ENCODE data around the gene MTSS2.

The MTSS2 gene

GRCh38 chr16:70715055-70715858 lies 29.4 kb upstream of the MTSS2 start:
- peak; percentile 70 to 73 for DNase-seq (ENCODE audit: low read depth in 2 of 2)

DNA sequence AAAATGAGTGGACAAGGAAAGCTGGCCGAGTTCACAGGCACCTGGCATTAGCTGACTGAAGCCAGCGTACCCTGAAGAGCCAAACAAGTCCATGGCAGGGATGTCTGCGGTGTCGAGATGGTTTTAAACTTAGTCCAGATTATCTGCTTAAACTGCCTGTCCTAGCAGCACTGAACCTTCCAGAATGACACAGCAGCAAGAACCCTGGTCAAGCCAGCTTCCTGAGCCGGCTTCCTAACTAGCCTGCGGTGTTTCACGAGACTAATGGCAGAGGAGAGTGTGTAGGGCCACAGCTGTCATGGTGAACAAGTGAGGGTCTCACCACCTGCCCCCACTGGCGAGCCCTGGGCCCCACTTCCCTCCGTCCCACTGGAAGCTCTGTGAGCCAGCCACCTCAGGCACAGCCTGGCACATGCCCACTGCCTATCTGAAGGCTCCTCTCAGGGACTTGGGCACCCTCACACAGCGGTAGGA lies 28.8 kb upstream of the MTSS2 start:
- DNase-seq (ENCODE audit: low read depth in 2 of 2): no peak

DNA sequence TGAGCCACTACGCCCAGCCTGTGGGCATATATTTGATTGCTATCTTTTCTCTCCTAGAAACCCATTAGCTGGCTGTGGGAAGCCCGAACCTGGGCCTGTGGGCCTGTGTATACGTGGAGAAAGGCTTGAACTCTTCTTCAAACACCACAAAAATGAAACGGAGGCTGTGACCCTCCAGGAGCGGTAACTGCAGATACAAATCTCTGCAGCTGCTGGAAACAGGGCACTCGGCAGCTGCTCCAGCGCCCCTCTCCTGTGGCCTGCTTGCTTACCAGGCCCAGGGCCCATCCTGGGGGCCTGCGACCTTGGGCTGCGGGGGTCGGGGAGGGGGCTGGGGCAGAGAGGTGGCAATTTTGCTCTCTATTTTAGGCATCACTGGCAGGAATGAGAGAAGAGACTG lies 28.0 kb upstream of the MTSS2 start:
- DNase-seq (ENCODE audit: low read depth in 2 of 2): no peak

- DNase-seq (ENCODE audit: low read depth in 2 of 2): no peak
Measured at GRCh38 chr16:70713342-70713741, 27.5 kb upstream of the MTSS2 start.

- DNase-seq (ENCODE audit: low read depth in 2 of 2): no peak
Measured at GRCh38 chr16:70712942-70713341, 27.1 kb upstream of the MTSS2 start.

GRCh38 chr16:70712359-70712758 lies 26.5 kb upstream of the MTSS2 start:
- no peak for DNase-seq (ENCODE audit: low read depth in 2 of 2)

- no peak for DNase-seq (ENCODE audit: low read depth in 2 of 2)
Measured at GRCh38 chr16:70711211-70712031, 25.6 kb upstream of the MTSS2 start.

DNA sequence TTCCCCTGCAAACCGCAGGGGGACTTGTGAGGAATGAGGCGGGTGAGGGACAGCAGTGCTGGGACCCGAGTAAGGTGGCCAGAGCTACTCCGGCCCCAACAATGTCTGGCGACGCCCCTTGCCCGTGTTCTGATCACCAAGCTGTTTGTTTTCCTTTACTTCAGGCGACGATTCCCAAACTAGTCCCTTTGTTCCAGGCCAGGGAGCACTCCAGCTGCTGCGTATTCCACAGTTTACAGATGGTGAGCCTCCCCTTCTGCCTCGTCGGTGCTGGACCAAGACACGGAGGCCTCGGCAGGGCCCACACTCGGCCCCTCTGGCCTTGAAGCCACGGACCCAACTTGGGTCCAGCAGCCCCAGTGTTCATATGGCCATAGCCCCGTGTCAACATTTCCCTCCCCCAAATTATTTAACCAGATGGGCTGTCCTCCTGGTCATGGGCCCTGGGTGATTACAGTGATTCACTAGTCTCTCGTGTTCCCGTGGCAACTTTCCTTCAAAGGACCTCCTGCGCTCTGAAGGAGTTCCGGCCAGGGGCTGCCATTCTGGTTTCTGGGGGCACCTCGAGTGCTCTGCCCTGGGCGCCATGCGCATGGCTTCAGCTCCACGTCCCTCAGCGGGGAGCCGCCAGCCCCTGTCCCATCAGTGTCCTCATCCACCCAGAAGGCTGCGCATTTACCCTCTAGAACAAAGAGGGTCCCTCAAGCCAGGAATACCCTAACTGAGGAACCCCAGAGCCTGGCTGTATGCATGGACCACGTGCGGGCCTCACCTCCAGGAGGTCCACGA lies 24.8 kb upstream of the MTSS2 start:
- no peak for DNase-seq (ENCODE audit: low read depth in 2 of 2)

DNA sequence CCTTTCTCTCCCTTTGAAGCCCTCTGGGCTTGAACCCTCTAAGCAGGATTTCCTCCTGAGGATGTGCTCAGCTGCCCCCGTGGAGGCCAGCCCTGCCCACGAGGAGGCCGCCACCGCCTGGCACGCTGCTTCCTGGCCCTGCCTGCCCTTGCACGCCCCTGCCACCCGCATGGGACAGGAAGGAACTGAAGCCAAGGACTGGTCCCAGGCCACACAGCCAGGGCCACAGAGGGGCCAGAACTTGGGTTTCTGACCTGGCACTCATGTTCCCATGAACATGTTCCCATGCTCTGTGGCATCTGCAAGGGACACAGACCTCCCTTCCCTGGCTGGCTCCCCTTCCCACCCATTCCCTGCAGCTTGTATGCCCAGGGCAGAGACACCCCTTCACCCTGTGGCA lies 24.1 kb upstream of the MTSS2 start:
- no peak for DNase-seq (ENCODE audit: low read depth in 2 of 2)

GRCh38 chr16:70709457-70709856 lies 23.6 kb upstream of the MTSS2 start:
- no peak for DNase-seq (ENCODE audit: low read depth in 2 of 2)

DNA sequence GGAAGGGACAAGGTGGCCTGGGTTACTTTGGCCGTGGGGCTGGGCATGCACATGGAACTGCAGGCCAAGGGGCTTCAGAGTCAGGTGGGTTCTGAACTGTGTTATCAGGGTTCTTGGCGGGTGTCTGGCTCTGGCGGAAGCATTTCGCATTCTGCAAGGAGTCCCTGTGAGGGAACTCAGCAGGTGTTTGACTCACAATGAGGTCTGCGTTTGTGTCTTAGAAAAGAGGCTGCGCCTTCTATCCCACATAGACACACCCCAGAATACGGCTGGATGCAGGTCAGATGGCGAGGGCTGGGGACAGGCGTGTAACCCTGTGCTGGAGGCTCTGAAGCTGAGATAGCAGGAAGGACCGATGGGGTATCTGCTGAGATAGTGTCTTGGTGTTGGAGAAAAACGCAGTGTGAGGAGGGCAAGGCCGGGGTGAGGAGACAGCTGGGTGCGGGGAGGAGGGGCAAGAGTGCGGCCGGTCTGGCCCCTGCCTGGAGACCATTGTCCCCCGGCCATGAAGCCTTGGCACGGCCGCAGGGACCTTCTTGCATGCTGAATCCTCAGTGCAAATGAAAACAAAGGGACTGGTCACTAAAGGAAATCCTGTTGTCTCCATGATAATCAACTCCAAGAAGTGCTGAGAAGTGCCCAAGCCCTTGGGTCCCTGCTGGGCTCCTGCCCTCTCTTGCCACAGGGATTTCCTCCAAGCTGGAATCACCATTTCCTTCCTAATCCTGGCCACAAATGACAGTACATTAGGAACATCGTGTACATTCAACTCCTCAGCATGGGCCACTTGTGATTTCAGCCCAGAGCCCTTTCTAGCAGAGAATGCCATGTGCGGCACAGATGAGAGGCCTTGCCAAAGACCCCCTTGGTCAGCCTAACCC lies 22.8 kb upstream of the MTSS2 start:
- no peak for DNase-seq (ENCODE audit: low read depth in 2 of 2)

DNA sequence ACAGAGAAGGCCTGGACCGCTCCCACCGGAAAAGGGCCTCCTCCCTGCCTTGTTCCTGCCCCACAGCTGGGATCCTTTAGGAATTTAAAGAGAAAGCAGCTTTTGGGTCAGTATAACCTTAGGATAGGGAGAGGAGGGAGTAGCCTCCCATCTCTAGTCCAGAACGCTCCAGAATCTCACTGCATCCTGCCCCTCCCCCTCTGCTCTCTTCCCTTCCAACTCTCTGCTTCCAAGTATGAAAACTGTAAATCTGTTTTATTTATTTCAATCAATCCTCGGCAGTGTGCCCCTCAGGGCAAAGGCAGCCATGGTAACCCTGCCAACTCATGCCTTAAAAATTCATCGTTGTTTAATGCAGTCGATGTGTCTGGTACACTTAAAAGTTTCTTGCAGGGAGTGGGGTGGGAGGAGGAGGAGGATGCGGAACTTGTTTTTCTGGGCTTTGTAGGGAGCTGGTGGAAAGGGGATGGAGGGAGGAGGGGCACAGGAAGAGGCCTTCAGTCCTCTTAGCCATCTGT lies 21.2 kb upstream of the MTSS2 start:
- peak; percentile 65 to 70 for DNase-seq (ENCODE audit: low read depth in 2 of 2)

- DNase-seq (ENCODE audit: low read depth in 2 of 2): no peak
Measured at GRCh38 chr16:70705056-70705455, 19.2 kb upstream of the MTSS2 start.

DNA sequence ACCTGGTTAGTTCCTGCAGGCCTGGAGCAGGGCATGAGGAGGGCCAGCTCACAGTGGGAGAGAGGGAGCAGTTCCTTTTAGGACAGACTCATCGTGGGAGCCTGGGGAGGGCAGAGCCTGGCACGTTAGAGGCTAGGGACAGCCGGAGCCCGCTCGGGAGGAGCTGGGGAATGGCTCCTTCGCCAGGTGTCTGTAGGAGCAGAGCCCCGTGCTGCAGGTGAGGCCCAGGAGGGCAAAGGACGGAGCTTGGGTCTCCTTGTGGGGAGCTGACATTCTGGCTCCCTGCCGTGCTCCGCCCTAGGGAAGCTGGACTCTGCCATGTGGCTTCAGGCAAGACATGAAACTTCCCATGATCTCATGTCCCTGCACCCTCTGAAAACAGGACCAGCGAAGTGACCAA lies 18.7 kb upstream of the MTSS2 start:
- no peak for DNase-seq (ENCODE audit: low read depth in 2 of 2)

- no peak for DNase-seq (ENCODE audit: low read depth in 2 of 2)
Measured at GRCh38 chr16:70703835-70704381, 18.1 kb upstream of the MTSS2 start.

DNA sequence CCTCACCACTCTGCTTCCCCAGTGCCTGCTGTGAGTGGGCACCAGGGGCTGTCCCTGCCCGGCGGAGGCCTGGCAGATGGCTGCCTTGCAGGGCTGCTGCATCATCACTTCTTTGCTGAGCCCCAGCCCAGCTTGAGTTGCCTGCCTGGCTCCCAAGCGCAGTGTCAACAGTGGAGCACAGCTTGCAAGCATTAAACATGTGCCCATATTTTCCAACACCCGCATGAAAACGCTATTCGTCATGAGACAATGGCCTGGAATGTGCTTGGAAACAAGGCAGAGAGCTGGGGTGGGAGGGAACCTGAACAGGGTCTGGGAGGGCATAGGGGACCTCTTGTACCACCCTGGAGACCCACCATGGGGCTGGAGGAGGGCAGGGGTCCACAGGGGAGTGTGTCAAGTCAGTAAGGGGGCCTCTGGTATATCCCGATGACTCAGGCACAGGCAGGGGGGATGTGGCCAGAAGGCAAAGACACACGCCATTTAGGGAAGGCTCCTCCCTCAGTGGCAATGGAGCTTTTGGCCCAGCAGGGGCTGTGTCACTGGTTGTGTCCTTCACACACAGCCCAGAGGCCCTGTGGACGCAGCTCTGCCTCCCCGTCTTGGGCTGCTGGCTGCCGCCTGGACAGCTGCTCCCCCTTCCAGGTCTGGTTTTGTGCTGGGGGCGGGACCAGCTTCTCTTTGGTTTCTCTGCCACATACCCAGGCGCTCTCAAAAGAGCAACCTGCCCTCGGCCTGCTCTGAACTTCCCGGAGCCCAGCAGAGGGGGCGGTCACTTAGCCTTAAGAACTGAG lies 17.4 kb upstream of the MTSS2 start:
- peak; percentile 71 to 74 for DNase-seq (ENCODE audit: low read depth in 2 of 2)

- no peak for DNase-seq (ENCODE audit: low read depth in 2 of 2)
Measured at GRCh38 chr16:70702624-70703023, 16.8 kb upstream of the MTSS2 start.

- DNase-seq (ENCODE audit: low read depth in 2 of 2): no peak
Measured at GRCh38 chr16:70701998-70702397, 16.1 kb upstream of the MTSS2 start.

DNA sequence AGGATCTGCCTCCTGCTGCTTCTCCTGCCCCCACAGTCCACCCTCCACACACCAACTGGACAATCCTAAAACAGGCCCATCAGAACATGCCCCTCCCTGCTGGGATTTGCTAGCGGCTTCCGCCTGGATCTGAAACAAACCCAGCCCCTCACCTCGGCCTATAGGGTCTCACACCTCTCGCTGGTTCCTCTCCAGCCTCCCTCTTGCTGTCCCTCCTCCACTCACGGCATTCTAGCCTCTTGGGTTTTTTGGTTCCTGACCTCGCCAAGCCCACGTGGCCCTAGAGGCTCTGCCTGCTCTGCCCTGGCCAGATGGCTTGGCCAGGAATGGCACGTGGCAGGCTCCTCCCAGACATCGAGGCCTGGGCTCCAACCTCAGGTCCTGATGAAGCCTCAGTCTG lies 15.7 kb upstream of the MTSS2 start:
- no peak for DNase-seq (ENCODE audit: low read depth in 2 of 2)

DNA sequence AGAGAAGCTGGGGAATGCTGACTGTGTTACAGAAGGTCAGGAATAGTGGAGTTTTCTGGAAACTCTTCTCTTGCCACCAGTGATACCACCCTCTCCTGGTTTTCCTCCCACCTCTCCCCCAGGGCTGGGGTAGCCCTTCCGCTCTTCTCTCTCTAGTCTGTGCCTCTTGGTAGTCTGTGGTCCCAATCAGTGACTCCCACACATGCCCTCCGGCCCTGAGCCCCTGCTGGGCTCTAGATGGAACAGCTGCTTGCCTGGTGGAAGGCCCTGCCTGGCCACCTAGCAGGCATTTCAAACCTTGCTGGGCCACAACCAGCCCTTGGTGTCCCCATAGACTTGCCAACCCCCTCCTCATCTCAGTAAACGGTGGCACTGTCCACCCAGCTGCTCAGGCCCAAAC lies 15.2 kb upstream of the MTSS2 start:
- DNase-seq (ENCODE audit: low read depth in 2 of 2): no peak

Data from fibroblast of skin of left biceps (primary cell).